AG09319 (cell line): ENCODE data around the gene KCND3.

Experiments
- DNase-seq: peaks from one replicate; pipeline ENCODE4 v3.0.0-alpha.2; 2010; ENCODE audit warnings: low read depth; ENCODE audit errors: extremely low read depth
- TF ChIP-seq, protein P1 (sequence below): IDR thresholded peaks from 2 replicates; pipeline ENCODE4 v1.5.1; 2011; ENCODE audit warnings: low read depth, mild to moderate bottlenecking, inconsistent platforms, low read length, moderate library complexity

Gene KCND3

DNA sequence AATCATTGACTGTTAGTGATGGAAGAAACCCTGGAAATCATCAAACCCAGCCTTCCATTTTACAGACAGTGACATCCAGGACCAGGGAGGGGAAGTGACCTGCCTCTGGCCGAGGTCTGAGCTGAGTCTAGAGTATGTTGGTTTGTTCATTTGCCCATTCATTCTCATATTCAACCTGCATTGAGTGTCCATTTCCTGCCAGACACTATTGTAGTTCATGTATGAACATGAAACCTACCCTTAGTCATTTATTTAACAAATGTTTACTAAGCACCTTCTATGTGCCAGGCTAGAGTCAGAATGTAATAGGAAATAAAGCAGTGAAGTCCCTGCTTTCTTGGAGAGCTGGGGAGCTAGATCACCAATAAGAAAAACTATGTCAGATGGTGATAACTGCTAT lies 51.3 kb downstream of the KCND3 start:
- no peak for DNase-seq
- TF ChIP-seq, protein P1, sequence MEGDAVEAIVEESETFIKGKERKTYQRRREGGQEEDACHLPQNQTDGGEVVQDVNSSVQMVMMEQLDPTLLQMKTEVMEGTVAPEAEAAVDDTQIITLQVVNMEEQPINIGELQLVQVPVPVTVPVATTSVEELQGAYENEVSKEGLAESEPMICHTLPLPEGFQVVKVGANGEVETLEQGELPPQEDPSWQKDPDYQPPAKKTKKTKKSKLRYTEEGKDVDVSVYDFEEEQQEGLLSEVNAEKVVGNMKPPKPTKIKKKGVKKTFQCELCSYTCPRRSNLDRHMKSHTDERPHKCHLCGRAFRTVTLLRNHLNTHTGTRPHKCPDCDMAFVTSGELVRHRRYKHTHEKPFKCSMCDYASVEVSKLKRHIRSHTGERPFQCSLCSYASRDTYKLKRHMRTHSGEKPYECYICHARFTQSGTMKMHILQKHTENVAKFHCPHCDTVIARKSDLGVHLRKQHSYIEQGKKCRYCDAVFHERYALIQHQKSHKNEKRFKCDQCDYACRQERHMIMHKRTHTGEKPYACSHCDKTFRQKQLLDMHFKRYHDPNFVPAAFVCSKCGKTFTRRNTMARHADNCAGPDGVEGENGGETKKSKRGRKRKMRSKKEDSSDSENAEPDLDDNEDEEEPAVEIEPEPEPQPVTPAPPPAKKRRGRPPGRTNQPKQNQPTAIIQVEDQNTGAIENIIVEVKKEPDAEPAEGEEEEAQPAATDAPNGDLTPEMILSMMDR = no peak

DNA sequence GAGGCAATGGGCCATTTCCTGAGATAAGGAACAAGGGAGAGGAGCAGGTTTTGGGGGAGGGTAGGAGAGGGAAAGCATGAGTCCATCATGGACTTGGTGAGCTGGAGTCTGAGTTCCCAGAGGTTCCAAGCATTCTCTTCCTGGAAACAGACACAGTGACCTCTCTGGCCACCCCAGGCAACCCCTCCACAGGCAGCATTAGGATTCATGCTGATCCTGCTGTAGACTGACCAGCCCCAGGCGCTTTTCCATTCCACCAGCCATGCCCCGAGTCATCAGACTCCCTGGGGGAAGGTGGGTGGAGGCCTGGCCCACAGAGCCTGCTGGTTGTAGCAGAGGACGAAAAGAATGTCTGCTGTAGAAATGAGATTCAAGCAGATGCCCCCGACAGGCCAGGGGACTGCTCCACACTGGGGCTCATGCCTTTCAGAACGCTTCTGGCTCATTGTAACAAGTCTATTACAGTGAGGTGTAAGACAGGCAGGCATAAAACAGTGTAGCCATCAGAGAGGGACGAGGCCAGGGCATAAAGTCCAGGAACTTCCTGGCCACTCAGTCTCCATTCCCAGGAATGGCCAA lies 52.2 kb downstream of the KCND3 start:
- TF ChIP-seq, protein P1 = no peak

DNA sequence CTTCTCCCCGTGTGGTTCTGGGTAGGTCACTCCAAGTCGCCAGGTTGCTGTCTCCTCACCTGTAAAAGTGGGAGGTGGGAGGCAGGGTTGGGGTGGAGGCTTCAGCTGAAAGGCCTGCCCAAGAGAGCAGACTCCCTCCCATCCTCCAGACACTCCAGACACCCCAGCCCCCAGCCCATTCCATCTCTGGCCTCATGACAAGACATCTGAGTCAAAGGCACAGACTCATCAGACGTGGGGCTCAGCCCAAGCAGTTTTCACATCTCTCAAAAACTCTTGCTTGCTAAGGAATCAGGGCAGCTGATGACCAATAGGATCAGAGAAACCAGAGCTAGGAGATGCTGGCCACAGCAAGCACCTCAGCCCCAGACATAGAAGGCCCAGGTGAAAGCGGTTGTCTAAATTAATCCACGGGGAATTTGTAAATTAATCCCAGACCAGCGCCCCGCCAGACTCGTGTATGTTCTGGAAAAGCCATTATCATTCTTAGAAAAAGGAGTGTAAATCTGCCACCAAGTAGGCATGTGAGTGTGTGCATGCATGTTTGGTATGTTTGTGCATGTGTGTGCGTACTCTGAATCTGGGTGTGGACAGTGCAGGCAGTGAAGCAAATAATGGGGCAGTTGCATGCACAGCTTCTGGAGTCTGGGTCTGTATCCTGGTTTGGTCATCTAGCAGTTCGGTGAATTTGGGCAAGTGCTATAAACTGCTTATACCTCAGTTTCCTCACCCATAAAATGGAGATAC lies 55.2 kb downstream of the KCND3 start:
- DNase-seq = no peak

More for the DNA sequence above, 52.2 kb downstream of the KCND3 start:
- DNase-seq = no peak

DNA sequence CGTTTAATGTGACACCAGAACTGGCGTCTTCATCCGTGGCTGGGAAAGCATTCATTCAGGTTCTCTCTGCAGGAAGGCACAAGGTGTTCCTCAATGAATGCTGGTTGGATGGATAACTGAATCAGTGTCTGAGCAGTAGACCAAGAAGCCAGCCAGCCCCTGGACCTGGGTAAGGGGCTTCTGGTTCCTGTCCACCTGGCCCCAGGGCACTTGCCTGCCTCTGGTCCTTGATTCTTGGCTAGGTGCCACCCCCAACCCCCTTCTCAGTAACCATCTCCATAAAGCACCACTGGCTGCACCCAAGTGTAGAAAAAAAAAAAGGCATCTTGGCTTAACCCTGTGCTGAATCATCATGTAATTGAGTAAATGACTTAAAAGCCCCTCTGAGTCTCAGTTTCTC lies 59.1 kb downstream of the KCND3 start:
- TF ChIP-seq, protein P1 = no peak

More for the DNA sequence above, 55.2 kb downstream of the KCND3 start:
- TF ChIP-seq, protein P1 = no peak

GRCh38 chr1:111928531-111928930 lies 60.9 kb downstream of the KCND3 start:
- TF ChIP-seq, protein P1 = no peak
- no peak for DNase-seq

More for the DNA sequence above, 59.1 kb downstream of the KCND3 start:
- DNase-seq = no peak

DNA sequence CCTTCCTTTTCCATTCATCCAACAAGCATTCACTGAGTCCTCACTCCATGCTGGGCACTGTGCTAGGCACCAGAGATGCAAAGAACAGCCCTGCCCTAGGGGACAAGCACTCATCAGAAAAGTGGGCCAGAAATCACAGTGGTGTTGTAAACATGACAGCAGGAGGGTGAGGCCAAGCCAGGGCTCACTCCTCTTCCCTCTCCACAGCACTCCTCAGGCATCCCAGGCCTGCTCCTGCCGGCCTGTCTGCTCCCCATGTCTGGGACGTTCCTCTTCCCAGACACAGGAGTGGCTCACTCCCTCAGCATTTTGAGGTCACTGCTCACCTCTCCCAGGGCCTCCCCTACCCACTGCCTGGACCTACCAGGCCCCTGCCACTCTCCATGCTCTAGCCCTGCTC lies 61.8 kb downstream of the KCND3 start:
- TF ChIP-seq, protein P1 = no peak
- DNase-seq = no peak

DNA sequence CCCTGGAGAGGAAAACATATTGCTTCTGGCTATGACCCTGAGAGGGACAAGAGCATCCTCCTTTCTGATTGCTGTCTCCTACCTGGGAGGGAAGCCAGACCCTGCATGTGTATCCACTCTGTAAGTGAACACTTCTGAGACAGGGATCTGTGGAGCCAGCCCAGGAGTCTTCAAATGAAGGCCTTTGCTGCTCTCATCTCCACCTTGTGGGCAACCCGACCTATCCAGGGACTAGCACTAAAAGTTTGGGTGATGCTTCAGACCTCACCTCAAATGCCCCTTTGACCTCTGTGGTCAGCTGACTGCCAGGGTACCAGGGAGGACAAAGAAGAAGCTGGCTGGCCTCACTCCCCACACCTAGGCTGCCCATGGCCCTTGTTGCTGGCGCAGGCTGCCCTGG lies 64.7 kb downstream of the KCND3 start:
- TF ChIP-seq, protein P1 = no peak
- no peak for DNase-seq
